ENCODE measurements around the gene TM4SF4. TPM values are rescaled to one million over a fixed set of nuclear protein-coding genes. Genes with fewer than 3 reads are reported as not detected.

TM4SF4 gene
- total and polyA plus RNA-seq, 2 donors (not counting 1 experiment from before 2014, with no cell fraction given): not detected

DNA sequence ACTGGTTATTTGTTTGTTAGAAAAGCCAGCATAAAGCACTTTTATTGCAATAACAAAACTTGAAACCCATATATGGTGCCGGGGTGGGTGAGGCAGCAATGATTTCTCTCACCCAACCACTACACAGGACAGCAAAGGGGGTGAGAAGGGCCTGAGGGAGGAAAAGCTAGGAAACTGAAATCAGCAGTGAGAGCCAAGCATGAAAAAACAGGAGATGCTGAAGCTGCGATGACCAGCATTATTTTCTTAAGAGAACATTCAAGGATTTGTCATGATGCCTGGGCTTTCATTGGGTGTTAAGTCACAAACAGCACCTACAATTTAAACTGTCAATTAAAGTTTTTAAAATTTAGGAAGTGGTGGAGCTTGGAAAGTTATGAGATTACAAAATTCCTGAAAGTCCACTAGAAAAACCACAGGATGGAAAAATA lies 11.9 kb upstream of the TM4SF4 start:
- ChIA-PET CTCF (no interaction called here), POLR2A (no interaction called here)
- Histone ChIP-seq H2AFZ (ENCODE audit: insufficient read depth, low read depth, low read length, poor library complexity, severe bottlenecking) (no peak overlapping the region), H3K9ac (ENCODE audit: low read length) (no peak overlapping the region), H3K9me3 (ENCODE audit: control extremely low read depth in 1 of 3, control insufficient read depth in 2 of 3, insufficient read depth in 1 of 3, low read length in 2 of 3) (no peaks in the 10 kb centered on the region), H3K79me2 (ENCODE audit: control insufficient read depth, insufficient read depth, low read length) (no peaks in the 10 kb centered on the region), H3K27me3 (replicated peaks in 1 of 4; ENCODE audit: control extremely low read depth in 1 of 4, control insufficient read depth in 3 of 4, insufficient read depth in 4 of 4, low read length in 3 of 4) (no peaks in the 10 kb centered on the region), H3K27ac (ENCODE audit: low read length in 2 of 2) (no peak overlapping the region), H3K4me3 (ENCODE audit: control extremely low read depth in 1 of 5, extremely low read depth in 1 of 5, insufficient read depth in 1 of 5, low read depth in 2 of 5, low read length in 4 of 5) (no peak overlapping the region), H3K4me2 (replicated peaks; ENCODE audit: low read depth, low read length, poor library complexity, severe bottlenecking) (no peak overlapping the region), H3K36me3 (replicated peaks in 1 of 2; ENCODE audit: control extremely low read depth in 1 of 2, control insufficient read depth in 1 of 2, extremely low read depth in 1 of 2, insufficient read depth in 2 of 2, low read length in 1 of 2) (no peaks in the 10 kb centered on the region), H4K20me1 (ENCODE audit: control insufficient read depth, insufficient read depth, low read length, poor library complexity, severe bottlenecking) (no peaks in the 10 kb centered on the region), H3K4me1 (ENCODE audit: control insufficient read depth in 2 of 2, insufficient read depth in 2 of 2, low read length in 2 of 2) (no peaks in the 10 kb centered on the region)
- no peaks in the 10 kb centered on the region for H3K4me1 Mint-ChIP-seq
- WGBS (ENCODE audit: insufficient coverage): no CpG with 5 or more reads among the region's 2 CpGs
- DNase-seq (no peak), ATAC-seq (ENCODE audit: low read depth) (no peak)
- TF ChIP-seq EZH2 (IDR thresholded peaks at IDR 0.05; ENCODE audit: borderline replicate concordance, insufficient read depth, low read depth, low read length, poor library complexity, severe bottlenecking): no peak
- TF ChIP-seq, protein P1, sequence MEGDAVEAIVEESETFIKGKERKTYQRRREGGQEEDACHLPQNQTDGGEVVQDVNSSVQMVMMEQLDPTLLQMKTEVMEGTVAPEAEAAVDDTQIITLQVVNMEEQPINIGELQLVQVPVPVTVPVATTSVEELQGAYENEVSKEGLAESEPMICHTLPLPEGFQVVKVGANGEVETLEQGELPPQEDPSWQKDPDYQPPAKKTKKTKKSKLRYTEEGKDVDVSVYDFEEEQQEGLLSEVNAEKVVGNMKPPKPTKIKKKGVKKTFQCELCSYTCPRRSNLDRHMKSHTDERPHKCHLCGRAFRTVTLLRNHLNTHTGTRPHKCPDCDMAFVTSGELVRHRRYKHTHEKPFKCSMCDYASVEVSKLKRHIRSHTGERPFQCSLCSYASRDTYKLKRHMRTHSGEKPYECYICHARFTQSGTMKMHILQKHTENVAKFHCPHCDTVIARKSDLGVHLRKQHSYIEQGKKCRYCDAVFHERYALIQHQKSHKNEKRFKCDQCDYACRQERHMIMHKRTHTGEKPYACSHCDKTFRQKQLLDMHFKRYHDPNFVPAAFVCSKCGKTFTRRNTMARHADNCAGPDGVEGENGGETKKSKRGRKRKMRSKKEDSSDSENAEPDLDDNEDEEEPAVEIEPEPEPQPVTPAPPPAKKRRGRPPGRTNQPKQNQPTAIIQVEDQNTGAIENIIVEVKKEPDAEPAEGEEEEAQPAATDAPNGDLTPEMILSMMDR (IDR thresholded peaks at IDR 0.05): no peak
- H3K27ac Mint-ChIP-seq: no peak overlapping the region
- H3K4me3 Mint-ChIP-seq: no peak overlapping the region
- intact Hi-C loops (cut with micrococcal nuclease): no loop called here
- H3K9me3 Mint-ChIP-seq (ENCODE audit: insufficient read depth): no peaks in the 10 kb centered on the region
- no peaks in the 10 kb centered on the region for H3K27me3 Mint-ChIP-seq

DNA sequence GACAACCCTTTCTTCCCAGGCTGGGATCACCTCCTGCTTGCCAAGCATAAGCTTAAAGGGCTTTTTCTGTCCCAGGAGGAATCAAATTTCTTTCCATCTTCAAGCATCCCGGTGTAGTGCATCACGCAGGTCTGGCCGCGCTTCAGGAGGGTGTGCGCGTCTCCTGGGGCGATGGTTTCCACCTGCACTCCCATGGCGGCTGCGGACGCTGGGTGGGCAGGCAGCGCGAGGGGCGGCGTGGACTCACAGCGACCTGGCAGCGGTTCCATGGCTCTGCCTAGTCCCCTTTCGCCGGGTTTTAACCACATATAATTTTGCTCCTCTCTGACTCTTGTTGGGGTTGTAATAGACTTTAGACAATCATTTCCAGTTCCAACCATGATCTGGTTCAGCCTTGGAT lies 10.6 kb upstream of the TM4SF4 start:
- Histone ChIP-seq H3K4me3 (ENCODE audit: control extremely low read depth in 1 of 5, extremely low read depth in 1 of 5, insufficient read depth in 1 of 5, low read depth in 2 of 5, low read length in 4 of 5) (no peak overlapping the region), H3K4me2 (replicated peaks; ENCODE audit: low read depth, low read length, poor library complexity, severe bottlenecking) (no peak overlapping the region), H4K20me1 (ENCODE audit: control insufficient read depth, insufficient read depth, low read length, poor library complexity, severe bottlenecking) (no peaks in the 10 kb centered on the region), H3K36me3 (replicated peaks in 1 of 2; ENCODE audit: control extremely low read depth in 1 of 2, control insufficient read depth in 1 of 2, extremely low read depth in 1 of 2, insufficient read depth in 2 of 2, low read length in 1 of 2) (no peaks in the 10 kb centered on the region), H3K9ac (ENCODE audit: low read length) (no peak overlapping the region), H3K4me1 (ENCODE audit: control insufficient read depth in 2 of 2, insufficient read depth in 2 of 2, low read length in 2 of 2) (no peaks in the 10 kb centered on the region), H2AFZ (ENCODE audit: insufficient read depth, low read depth, low read length, poor library complexity, severe bottlenecking) (no peak overlapping the region), H3K27me3 (replicated peaks in 1 of 4; ENCODE audit: control extremely low read depth in 1 of 4, control insufficient read depth in 3 of 4, insufficient read depth in 4 of 4, low read length in 3 of 4) (no peaks in the 10 kb centered on the region), H3K79me2 (ENCODE audit: control insufficient read depth, insufficient read depth, low read length) (no peaks in the 10 kb centered on the region), H3K9me3 (ENCODE audit: control extremely low read depth in 1 of 3, control insufficient read depth in 2 of 3, insufficient read depth in 1 of 3, low read length in 2 of 3) (no peaks in the 10 kb centered on the region), H3K27ac (ENCODE audit: low read length in 2 of 2) (no peak overlapping the region)
- intact Hi-C loops (cut with micrococcal nuclease): no loop called here
- peaks cover 4% of the 10 kb centered on the region for H3K4me1 Mint-ChIP-seq
- DNase-seq: no peak
- ChIA-PET CTCF (no interaction called here), POLR2A (no interaction called here)
- ATAC-seq (ENCODE audit: low read depth): no peak
- no peak overlapping the region for H3K4me3 Mint-ChIP-seq
- TF ChIP-seq, protein P1 (IDR thresholded peaks at IDR 0.05): no peak
- TF ChIP-seq EZH2 (IDR thresholded peaks at IDR 0.05; ENCODE audit: borderline replicate concordance, insufficient read depth, low read depth, low read length, poor library complexity, severe bottlenecking): no peak
- no peaks in the 10 kb centered on the region for H3K9me3 Mint-ChIP-seq (ENCODE audit: insufficient read depth)
- 98% methylated on average over 8 of the region's 18 CpGs for WGBS (ENCODE audit: insufficient coverage)
- H3K27me3 Mint-ChIP-seq: no peaks in the 10 kb centered on the region
- H3K27ac Mint-ChIP-seq: no peak overlapping the region

All from B cell (primary cell).